SH-SY5Y (cell line): ENCODE measurements around the gene P3H1.

Source experiments
- GATA2 ChIP-seq: IDR thresholded peaks from 2 replicates; pipeline ENCODE4 v1.6.1; 2011; ENCODE audit warnings: mild to moderate bottlenecking, low read depth, low read length
- GATA3 ChIP-seq: IDR thresholded peaks from 2 replicates; pipeline ENCODE4 v1.6.1; 2011; ENCODE audit warnings: low read depth, mild to moderate bottlenecking, low read length, moderate library complexity

DNA sequence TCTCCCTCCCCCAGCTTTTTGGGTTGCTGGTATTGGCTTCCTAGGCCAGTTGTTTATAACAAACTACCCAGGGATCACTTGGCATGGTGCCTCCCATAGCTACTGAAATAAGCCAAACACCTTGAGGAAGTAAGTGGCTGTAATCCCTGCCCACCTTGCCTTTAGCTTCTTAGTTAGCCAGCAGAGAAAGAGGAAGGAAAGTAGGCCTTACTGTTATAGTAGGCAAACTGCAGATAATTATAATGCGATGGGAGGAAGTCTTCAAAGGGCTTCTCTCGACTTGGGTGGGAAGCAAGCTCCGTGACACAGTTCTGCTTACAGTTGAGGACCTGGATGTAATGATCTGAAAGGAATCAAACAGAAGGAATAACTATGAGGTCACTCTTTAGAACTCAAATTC, 8.2 kb downstream of the P3H1 start:
- TF ChIP-seq GATA2 (no peak), GATA3 (no peak)
